GM23248 (cell line): ENCODE data around the gene LMO1. TPM values are rescaled to one million over a fixed set of nuclear protein-coding genes. Genes with fewer than 3 reads are reported as not detected.
A peak's percentile ranks its signal among the peaks of the same experiment; 100 is the strongest.

Experiments
- DNase-seq: peaks from one replicate; pipeline ENCODE4 v3.0.0-alpha.2; 2015
- H2AFZ ChIP-seq: fragments of 200-600 bp; sonication (generic); 2 replicates; pipeline ENCODE4 v1.6.1; 2016; ENCODE audit warnings: antibody characterized with exemption
- H3F3A ChIP-seq: fragments of 200-600 bp; sonication (generic); 2 replicates; pipeline ENCODE4 v1.6.1; 2016; ENCODE audit warnings: mild to moderate bottlenecking, antibody characterized with exemption, mixed run types; ENCODE audit not compliant: insufficient read depth
- H3K27ac ChIP-seq: fragments of 200-600 bp; sonication (generic); 2 replicates; pipeline ENCODE4 v1.5.1; 2016; ENCODE audit warnings: mild to moderate bottlenecking
- H3K27me3 ChIP-seq: fragments of 200-600 bp; sonication (generic); replicated peaks from 2 replicates; pipeline ENCODE4 v1.6.1; 2016; ENCODE audit warnings: mild to moderate bottlenecking; ENCODE audit not compliant: insufficient read depth
- H3K36me3 ChIP-seq: fragments of 200-600 bp; sonication (generic); 2 replicates; pipeline ENCODE4 v1.6.1; 2016; ENCODE audit warnings: low read depth, mild to moderate bottlenecking
- H3K4me1 ChIP-seq: fragments of 200-600 bp; sonication (generic); 2 replicates; pipeline ENCODE4 v1.6.1; 2016; ENCODE audit warnings: mild to moderate bottlenecking; ENCODE audit not compliant: insufficient read depth
- H3K4me2 ChIP-seq: fragments of 200-600 bp; sonication (generic); one replicate; pipeline ENCODE4 v1.6.1; 2016; ENCODE audit warnings: mild to moderate bottlenecking; ENCODE audit not compliant: unreplicated experiment
- H3K4me3 ChIP-seq: fragments of 200-600 bp; sonication (generic); 2 replicates; pipeline ENCODE4 v1.5.1; 2016; ENCODE audit warnings: mild to moderate bottlenecking
- H3K79me2 ChIP-seq: fragments of 200-600 bp; sonication (generic); 2 replicates; pipeline ENCODE4 v1.6.1; 2016; ENCODE audit warnings: mild to moderate bottlenecking; ENCODE audit not compliant: insufficient read depth
- H3K9ac ChIP-seq: fragments of 200-600 bp; sonication (generic); 2 replicates; pipeline ENCODE4 v1.6.1; 2016; ENCODE audit warnings: mild to moderate bottlenecking
- H3K9me2 ChIP-seq: fragments of 200-600 bp; sonication (generic); 2 replicates; pipeline ENCODE4 v1.6.1; 2016; ENCODE audit warnings: mixed run types, mild to moderate bottlenecking, moderate library complexity; ENCODE audit not compliant: insufficient read depth
- H3K9me3 ChIP-seq: fragments of 200-600 bp; sonication (generic); one replicate; pipeline ENCODE4 v1.6.1; 2017; ENCODE audit warnings: low read depth
- H4K20me1 ChIP-seq: fragments of 200-600 bp; sonication (generic); 2 replicates; pipeline ENCODE4 v1.6.0; 2016; ENCODE audit not compliant: insufficient read depth
- EZH2 ChIP-seq: fragments of 200-600 bp; sonication (generic); IDR thresholded peaks from 2 replicates; pipeline ENCODE4 v1.6.1; 2018; ENCODE audit warnings: antibody characterized with exemption, mild to moderate bottlenecking; ENCODE audit not compliant: insufficient read depth, poor library complexity, severe bottlenecking
- EZH2phosphoT487 ChIP-seq: fragments of 200-600 bp; sonication (generic); IDR thresholded peaks from 2 replicates; pipeline ENCODE4 v1.6.1; 2018; ENCODE audit warnings: antibody characterized with exemption, moderate library complexity, mild to moderate bottlenecking, low read depth; ENCODE audit not compliant: insufficient read depth
- WGBS, 2 experiments: methylation state at CpG; one replicate each; pipeline ENCODE4 v1.1.6; 2015 to 2017; ENCODE audit warnings: low lambda C conversion rate in 2 of 2, low coverage in 1 of 2; ENCODE audit errors: missing lambda C conversion rate in 2 of 2; 5-methylcytosine and 5-hydroxymethylcytosine counted together
- in situ Hi-C: fragments of 300-500 bp; cut with MboI; formaldehyde crosslinking; loops from 2 replicates; pipeline ENCODE4 v1.15.0; 2020
- polyA plus RNA-seq: library from polyadenylated mRNA; unstranded; fragments of >200 nt; fragmentation: Nextera tagmentation; extraction: Ambion mirVana; gene quantifications from 2 replicates; pipeline ENCODE4 v1.2.1, GENCODE V29; 2016
- total RNA-seq: library from RNA; depleted of rRNA; stranded (reverse); fragments of >200 nt; shearing (Covaris generic); gene quantifications from 2 replicates; pipeline ENCODE4 v1.2.3, GENCODE V29; 2014

Gene LMO1
- total and polyA plus RNA-seq, 2 experiments from 2014 or later: not detected

DNA sequence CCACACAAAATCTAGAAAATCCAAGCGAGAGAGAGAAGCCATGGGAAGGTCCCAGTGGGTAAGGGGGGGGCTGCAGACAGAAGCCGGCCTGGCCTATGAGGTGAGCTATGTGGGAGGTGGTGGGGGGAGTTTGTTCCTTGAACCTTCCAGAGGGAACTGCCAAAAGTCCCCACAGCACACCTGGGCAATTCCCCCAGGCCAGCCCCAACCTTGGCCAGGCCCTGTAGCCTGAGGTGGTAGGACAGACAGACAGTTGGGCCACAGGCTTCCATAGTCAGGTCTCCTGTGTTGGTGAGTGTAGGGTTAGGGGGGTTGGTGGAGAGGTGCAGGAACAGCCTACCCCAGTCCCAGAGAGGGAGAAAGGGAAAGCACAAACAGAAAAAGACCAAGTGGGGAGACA lies 39.0 kb downstream of the LMO1 start:
- no peak for DNase-seq
- no peaks in the 10 kb centered on the region for H4K20me1 ChIP-seq
- TF ChIP-seq EZH2phosphoT487: no peak
- TF ChIP-seq EZH2: no peak
- no peak overlapping the region for H2AFZ ChIP-seq
- no peaks in the 10 kb centered on the region for H3K36me3 ChIP-seq
- no peak overlapping the region for H3K9ac ChIP-seq
- H3K27ac ChIP-seq: no peak overlapping the region
- H3F3A ChIP-seq: 0 out of 2 replicates have a peak, but pooled peaks cover 5% of the 10 kb centered on the region
- 53% methylated on average over 2 of the region's 2 CpGs for WGBS, 2 experiments
- H3K9me3 ChIP-seq: no peaks in the 10 kb centered on the region
- H3K4me1 ChIP-seq: no peaks in the 10 kb centered on the region
- H3K4me3 ChIP-seq: no peak overlapping the region
- no peaks in the 10 kb centered on the region for H3K79me2 ChIP-seq
- no peak overlapping the region for H3K4me2 ChIP-seq
- H3K27me3 ChIP-seq: no peaks in the 10 kb centered on the region
- in situ Hi-C loops: loop anchor here (25.0 kb wide), 2 partner anchors 338 to 738 kb away; partner anchors contain the start of gene TMEM9B
- H3K9me2 ChIP-seq: no peaks in the 10 kb centered on the region

DNA sequence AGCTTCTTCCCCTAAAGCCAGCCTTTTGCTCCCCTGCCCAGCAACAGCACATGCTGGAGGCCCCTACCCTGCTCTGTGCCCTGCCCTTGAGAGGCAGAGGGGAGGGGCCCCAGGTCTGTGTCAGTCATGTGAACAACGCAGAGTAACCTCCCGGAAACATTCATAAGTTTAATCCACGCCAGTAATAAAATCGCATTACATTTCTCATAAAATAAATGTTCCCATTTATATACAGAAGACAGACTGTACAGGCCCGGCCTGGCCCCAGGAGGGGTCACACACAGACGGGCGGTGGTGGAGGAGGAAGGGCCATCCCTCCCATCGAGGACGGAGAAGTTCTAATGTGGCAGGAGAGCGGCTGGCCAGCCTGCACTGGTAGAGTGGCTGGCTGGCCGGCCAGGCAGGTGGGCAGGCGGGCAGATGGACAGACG lies 39.5 kb downstream of the LMO1 start:
- Histone ChIP-seq H3K9me2 (no peaks in the 10 kb centered on the region), H3K9ac (no peak overlapping the region), H3K4me1 (no peaks in the 10 kb centered on the region), H3K27ac (no peak overlapping the region), H3K36me3 (no peaks in the 10 kb centered on the region), H3K9me3 (no peaks in the 10 kb centered on the region), H4K20me1 (no peaks in the 10 kb centered on the region), H3K79me2 (no peaks in the 10 kb centered on the region), H2AFZ (no peak overlapping the region), H3K4me2 (no peak overlapping the region), H3K4me3 (no peak overlapping the region), H3F3A (0 out of 2 replicates have a peak, but pooled peaks cover 5% of the 10 kb centered on the region), H3K27me3 (no peaks in the 10 kb centered on the region)
- no peak for DNase-seq
- TF ChIP-seq EZH2phosphoT487 (no peak), EZH2 (no peak)
- 80% methylated on average over 13 of the region's 13 CpGs for WGBS, 2 experiments
- in situ Hi-C loops: no loop called here

DNA sequence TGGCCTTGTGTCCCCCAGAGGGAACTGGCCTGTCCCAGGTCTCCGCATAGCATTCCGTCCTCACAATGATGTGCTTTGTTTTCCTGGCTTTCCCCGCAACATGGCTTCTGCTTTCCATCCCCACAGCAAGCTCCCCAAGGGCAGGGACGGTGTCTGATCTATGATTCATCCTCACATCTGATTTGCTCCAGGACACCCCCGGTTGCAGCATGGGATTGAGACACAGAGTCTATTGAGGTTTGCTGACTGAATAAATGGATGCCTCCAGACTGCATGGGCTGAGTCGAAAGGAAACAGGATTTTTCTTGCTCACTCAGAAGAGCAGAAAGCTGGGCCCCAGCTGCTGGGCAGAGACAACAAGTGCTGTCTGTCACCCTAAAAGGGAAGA lies 40.2 kb downstream of the LMO1 start:
- 48 to 51% methylated on average over 6 of the region's 6 CpGs for WGBS, 2 experiments
- no peak overlapping the region for H3K27ac ChIP-seq
- in situ Hi-C loops: no loop called here
- no peaks in the 10 kb centered on the region for H3K36me3 ChIP-seq
- no peaks in the 10 kb centered on the region for H3K9me3 ChIP-seq
- no peaks in the 10 kb centered on the region for H3K4me1 ChIP-seq
- no peaks in the 10 kb centered on the region for H3K79me2 ChIP-seq
- no peaks in the 10 kb centered on the region for H4K20me1 ChIP-seq
- no peak overlapping the region for H2AFZ ChIP-seq
- DNase-seq: peak; percentile 63
- no peak overlapping the region for H3K4me2 ChIP-seq
- no peaks in the 10 kb centered on the region for H3K9me2 ChIP-seq
- no peak overlapping the region for H3K4me3 ChIP-seq
- 0 out of 2 replicates have a peak, but pooled peaks cover 5% of the 10 kb centered on the region for H3F3A ChIP-seq
- no peak overlapping the region for H3K9ac ChIP-seq
- TF ChIP-seq EZH2phosphoT487: no peak
- H3K27me3 ChIP-seq: no peaks in the 10 kb centered on the region

DNA sequence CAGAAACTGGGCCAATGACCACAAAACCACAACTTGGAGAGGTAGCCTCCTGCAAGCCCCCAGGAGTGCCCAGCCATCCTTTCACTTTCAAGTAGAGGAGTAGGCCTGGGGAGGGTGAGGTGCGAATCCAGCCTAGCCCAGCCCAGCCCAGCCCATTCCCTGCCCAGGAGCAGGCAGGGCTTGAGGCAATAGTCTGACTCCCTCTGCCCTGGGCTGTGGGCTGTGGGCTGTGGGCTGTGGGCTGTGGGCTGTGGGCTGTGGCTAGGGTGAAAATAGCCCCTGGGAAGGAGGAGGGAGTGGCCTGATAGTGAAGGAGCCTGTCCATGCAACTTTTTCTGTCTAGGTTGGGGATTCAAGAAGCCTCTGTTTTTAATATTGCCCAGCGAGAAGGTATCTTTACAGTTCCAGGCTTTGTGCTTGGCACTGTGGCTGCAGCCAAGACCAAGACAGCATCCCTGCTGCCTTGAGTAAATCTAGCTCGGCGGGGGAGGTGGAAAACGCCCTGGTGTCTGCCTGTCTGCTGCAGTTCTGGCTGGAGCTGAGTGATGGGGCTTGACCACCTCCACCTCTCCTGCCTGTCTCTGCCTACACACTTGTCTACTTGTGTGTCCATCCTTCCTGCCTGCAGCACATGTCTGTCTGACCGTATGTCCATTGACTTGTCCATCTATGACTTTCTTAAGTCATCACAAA lies 40.7 kb downstream of the LMO1 start:
- no peak overlapping the region for H2AFZ ChIP-seq
- H3K4me2 ChIP-seq: no peak overlapping the region
- H3K9me3 ChIP-seq: no peaks in the 10 kb centered on the region
- H3K4me3 ChIP-seq: no peak overlapping the region
- no peak for TF ChIP-seq EZH2
- no peak for TF ChIP-seq EZH2phosphoT487
- no peak overlapping the region for H3K9ac ChIP-seq
- no peaks in the 10 kb centered on the region; the same call in 1 of the 2 replicates for H3K27me3 ChIP-seq
- no peaks in the 10 kb centered on the region for H3K4me1 ChIP-seq
- H4K20me1 ChIP-seq: no peaks in the 10 kb centered on the region
- DNase-seq: no peak
- H3K79me2 ChIP-seq: no peaks in the 10 kb centered on the region
- H3K27ac ChIP-seq: no peak overlapping the region
- H3K9me2 ChIP-seq: no peaks in the 10 kb centered on the region
- in situ Hi-C loops: no loop called here
- 0 out of 2 replicates have a peak, but pooled peaks cover 5% of the 10 kb centered on the region for H3F3A ChIP-seq
- H3K36me3 ChIP-seq: no peaks in the 10 kb centered on the region
- 38 to 41% methylated on average over 6 of the region's 6 CpGs for WGBS, 2 experiments
